Smooth muscle cell of the brain vasculature (primary cell): Measurements from ENCODE around the gene WASHC2C.
"Not testable (repeated sequence)": the region's sequence is repeated elsewhere in the genome, so short reads cannot be mapped to it uniquely, and the experiment has no call there.

ENCODE experiments used
- DNase-seq: peaks from one replicate; pipeline ENCODE4 v3.0.0-alpha.2; 2012; ENCODE audit warnings: low read depth, low spot score

The WASHC2C gene, protein sequence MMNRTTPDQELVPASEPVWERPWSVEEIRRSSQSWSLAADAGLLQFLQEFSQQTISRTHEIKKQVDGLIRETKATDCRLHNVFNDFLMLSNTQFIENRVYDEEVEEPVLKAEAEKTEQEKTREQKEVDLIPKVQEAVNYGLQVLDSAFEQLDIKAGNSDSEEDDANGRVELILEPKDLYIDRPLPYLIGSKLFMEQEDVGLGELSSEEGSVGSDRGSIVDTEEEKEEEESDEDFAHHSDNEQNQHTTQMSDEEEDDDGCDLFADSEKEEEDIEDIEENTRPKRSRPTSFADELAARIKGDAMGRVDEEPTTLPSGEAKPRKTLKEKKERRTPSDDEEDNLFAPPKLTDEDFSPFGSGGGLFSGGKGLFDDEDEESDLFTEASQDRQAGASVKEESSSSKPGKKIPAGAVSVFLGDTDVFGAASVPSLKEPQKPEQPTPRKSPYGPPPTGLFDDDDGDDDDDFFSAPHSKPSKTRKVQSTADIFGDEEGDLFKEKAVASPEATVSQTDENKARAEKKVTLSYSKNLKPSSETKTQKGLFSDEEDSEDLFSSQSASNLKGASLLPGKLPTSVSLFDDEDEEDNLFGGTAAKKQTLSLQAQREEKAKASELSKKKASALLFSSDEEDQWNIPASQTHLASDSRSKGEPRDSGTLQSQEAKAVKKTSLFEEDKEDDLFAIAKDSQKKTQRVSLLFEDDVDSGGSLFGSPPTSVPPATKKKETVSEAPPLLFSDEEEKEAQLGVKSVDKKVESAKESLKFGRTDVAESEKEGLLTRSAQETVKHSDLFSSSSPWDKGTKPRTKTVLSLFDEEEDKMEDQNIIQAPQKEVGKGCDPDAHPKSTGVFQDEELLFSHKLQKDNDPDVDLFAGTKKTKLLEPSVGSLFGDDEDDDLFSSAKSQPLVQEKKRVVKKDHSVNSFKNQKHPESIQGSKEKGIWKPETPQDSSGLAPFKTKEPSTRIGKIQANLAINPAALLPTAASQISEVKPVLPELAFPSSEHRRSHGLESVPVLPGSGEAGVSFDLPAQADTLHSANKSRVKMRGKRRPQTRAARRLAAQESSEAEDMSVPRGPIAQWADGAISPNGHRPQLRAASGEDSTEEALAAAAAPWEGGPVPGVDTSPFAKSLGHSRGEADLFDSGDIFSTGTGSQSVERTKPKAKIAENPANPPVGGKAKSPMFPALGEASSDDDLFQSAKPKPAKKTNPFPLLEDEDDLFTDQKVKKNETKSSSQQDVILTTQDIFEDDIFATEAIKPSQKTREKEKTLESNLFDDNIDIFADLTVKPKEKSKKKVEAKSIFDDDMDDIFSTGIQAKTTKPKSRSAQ (N-terminal part only)

GRCh38 chr10:45726703-45727420 lies at the start of gene WASHC2C:
WASHC2C (plus strand) TSS chr10:45727266; CDS start chr10:45727318, 52 bp downstream.
- DNase-seq: not testable (repeated sequence)

- not testable (repeated sequence) for DNase-seq
These were observed 48.6 kb upstream of the WASHC2C start for GRCh38 chr10:45678467-45678866.

GRCh38 chr10:45710200-45710796 lies 16.8 kb upstream of the WASHC2C start:
- not testable (repeated sequence) for DNase-seq

GRCh38 chr10:45711223-45711622 lies 15.8 kb upstream of the WASHC2C start:
- not testable (repeated sequence) for DNase-seq

DNA sequence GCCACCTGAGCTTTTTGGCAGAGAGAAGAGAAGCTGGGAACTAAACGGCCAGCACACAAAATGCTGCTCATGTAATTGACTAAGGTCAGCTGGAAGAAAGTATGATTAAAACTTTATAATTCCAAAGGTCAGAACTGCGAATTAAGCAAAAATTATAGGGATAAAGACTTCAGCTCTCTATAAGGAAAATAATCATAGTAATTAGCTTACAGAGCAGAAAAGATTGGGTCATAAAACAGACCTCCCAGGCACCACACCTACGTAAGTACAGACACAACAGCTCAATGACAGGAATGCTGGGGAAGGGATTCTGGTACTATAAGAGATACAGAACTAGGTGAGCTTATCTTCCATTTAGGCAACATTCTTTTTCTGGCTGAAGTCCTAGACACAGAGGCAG lies 10.0 kb upstream of the WASHC2C start:
- DNase-seq: not testable (repeated sequence)

GRCh38 chr10:45717642-45718041 lies 9.4 kb upstream of the WASHC2C start:
- not testable (repeated sequence) for DNase-seq

- not testable (repeated sequence) for DNase-seq
These were observed 5.6 kb upstream of the WASHC2C start for GRCh38 chr10:45721503-45721902.

GRCh38 chr10:45723851-45724250 lies 3.2 kb upstream of the WASHC2C start:
- DNase-seq: not testable (repeated sequence)

- DNase-seq: not testable (repeated sequence)
These were observed 427 bp downstream of the WASHC2C start for GRCh38 chr10:45727421-45727965.

DNA sequence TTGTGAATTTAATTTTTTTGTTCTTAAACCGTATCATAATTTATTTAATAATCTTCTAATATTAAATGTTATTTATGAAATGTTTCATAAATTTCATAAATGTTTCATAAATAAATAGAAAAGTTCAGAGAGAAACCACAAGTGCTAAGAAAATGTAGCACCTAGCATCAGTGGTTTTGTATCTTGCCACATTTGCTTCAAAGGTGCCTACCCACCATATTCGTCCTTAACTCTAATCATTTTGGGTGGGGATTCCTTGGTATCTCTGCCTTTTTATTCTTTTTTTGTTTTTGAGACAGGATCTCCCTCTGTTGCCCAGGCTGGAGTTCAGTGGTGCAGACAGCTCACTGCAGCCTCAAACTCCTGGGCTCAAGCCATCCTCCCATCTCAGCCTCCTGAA lies 7.4 kb downstream of the WASHC2C start:
- DNase-seq: not testable (repeated sequence)

GRCh38 chr10:45734867-45735266 lies 7.8 kb downstream of the WASHC2C start:
- DNase-seq: not testable (repeated sequence)

DNA sequence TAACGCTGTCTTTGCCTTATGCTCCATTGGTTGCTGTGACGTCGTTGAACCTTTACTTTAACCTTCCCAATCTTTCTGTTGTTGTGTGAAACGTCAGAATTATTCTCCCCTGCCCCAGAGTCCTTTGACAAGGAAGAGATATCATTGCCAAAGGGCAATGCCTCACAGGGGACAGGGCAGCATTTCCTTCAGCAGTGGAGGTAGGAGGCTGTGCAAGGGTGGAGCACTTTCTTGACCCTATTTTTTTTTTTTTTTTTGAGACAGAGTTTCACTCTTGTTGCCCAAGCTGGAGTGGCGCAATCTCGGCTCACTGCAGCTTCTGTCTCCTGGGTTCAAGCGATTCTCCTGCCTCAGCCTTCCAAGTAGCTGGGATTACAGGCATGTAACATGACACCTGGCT lies 14.5 kb downstream of the WASHC2C start:
- not testable (repeated sequence) for DNase-seq

DNA sequence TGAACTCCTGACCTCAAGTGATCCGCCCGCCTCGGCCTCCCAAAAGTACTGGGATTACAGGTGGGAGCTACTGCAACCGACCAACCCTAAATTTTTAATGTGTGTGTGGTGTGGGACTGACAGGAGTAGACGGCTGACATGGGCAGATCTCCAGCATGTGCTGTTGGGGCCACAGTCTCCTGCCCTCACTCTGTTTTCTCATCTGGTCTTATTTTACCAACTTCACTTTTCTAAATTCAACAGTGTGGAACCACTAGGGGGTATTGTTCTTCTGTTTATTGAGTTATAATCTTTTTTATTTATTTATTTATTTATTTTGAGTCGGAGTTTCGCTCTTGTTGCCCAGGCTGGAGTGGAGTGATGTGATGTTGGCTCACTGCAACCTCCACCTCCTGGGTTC lies 14.9 kb downstream of the WASHC2C start:
- not testable (repeated sequence) for DNase-seq

DNA sequence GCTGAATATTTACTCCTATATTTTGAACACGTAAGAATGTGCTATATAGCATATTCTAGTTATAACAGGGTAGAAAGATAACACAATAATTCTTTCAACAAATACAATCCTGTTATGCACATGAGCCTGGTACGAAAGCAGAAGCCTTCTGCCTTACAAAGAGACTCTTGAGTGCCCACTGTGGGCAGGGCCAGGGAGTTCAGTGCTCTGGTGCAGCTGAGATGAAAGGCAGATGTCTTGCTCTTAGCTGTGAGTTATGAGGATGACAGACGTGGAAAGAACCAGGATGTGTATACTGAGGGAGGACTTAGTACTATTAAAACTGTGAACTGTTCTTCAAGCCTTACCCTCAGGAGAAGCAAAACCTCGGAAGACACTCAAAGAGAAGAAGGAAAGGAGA lies 24.1 kb downstream of the WASHC2C start:
- not testable (repeated sequence) for DNase-seq

DNA sequence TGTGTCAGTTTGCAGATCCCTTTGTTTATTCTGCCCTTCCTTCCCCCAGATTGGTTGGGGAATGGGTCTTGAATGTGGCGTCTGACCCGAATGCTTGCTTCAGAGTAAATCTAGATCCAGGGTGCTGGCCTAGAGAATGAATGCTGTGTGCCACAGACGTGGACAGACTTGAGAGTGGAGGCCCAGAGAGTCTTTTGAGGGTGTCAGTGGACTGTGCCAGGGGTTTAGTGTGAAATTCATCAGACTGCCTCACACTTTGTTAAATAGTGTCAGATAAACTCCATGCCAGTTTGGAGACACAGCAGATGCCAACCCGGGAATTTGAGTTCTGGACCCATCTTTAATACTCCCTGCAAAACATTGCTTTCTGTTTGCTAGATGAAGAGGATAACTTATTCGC lies 25.1 kb downstream of the WASHC2C start:
- DNase-seq: not testable (repeated sequence)

DNA sequence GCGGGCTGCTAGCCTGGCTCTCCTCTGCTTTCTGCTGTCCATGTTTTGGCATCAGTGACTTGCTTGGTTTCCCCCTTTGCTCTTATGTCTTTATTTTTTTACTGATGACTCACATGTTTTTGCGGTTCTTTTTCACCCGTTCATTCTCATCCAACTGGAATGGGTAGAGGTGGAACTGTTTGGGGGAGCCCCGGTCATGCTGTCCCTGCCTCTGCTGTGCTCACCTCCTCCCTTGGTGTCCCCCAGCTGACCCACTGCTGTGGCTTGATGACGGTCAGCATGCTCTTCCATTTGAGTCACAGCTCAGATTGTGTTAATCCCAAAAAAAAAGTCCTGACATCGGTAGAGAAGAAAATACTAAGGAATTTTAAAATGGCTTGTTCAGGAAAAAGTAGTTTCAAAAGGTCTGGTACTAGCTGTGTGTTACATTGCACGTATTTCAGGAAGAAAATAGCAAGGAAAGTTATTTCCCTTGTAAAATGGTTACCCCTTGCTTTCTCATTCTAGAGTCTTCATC lies 27.0 kb downstream of the WASHC2C start:
- not testable (repeated sequence) for DNase-seq

GRCh38 chr10:45755083-45755482 lies 28.0 kb downstream of the WASHC2C start:
- not testable (repeated sequence) for DNase-seq

- not testable (repeated sequence) for DNase-seq
These were observed 29.0 kb downstream of the WASHC2C start for GRCh38 chr10:45756065-45756464.

GRCh38 chr10:45757661-45758396 lies 30.8 kb downstream of the WASHC2C start:
- not testable (repeated sequence) for DNase-seq
